Caco-2 (cell line): Measurements from ENCODE around the gene HS3ST4. TPM values are rescaled to one million over a fixed set of nuclear protein-coding genes. Genes with fewer than 3 reads are reported as not detected.

Experiments
- BruUV-seq: library from RNA; stranded (reverse); fragments of 400-500 nt; replicated peaks from 2 replicates; lab custom pipeline; 2021; lab: Mats Ljungman, UMichigan
- CTCF ChIA-PET: fragments of 300-600 bp; sonication (Branson Sonifier 250); formaldehyde crosslinking; loops from one replicate; lab custom pipeline; 2022; ENCODE audit warnings: antibody characterized with exemption; lab: Charles Lee
- POLR2A ChIA-PET: fragments of 300-600 bp; sonication (Branson Sonifier 250); formaldehyde crosslinking; loops from one replicate; lab custom pipeline; 2022; ENCODE audit warnings: antibody characterized with exemption; lab: Charles Lee
- DNase-seq, 2 experiments: peaks; one replicate each; pipeline versions ENCODE4 v3.0.0 to v3.0.0-alpha.2; 2020 to 2022
- H3K27me3 ChIP-seq: replicated peaks from 2 replicates; pipeline ENCODE4 v1.6.0; 2011; ENCODE audit warnings: low read length; ENCODE audit not compliant: control insufficient read depth, insufficient read depth
- H3K36me3 ChIP-seq: 2 replicates; pipeline ENCODE4 v1.5.1; 2011; ENCODE audit warnings: low read length; ENCODE audit not compliant: control insufficient read depth, insufficient read depth
- H3K4me1 ChIP-seq: fragments of 250-450 bp; sonication (Bioruptor Pico); 2 replicates; pipeline ENCODE4 v1.5.1; 2020; ENCODE audit warnings: mild to moderate bottlenecking
- H3K4me3 ChIP-seq: 2 replicates; pipeline ENCODE4 v1.5.1; 2011; ENCODE audit warnings: low read depth, mild to moderate bottlenecking, control low read depth, low read length
- H3K9me3 ChIP-seq: fragments of 250-450 bp; sonication (Bioruptor Pico); 2 replicates; pipeline ENCODE4 v1.5.1; 2020; ENCODE audit warnings: mild to moderate bottlenecking, moderate library complexity
- H3K27ac Mint-ChIP-seq: one replicate; pipeline ENCODE4 v1.8.0; 2022; ENCODE audit warnings: mixed read lengths; ENCODE audit not compliant: unreplicated experiment
- H3K27me3 Mint-ChIP-seq: one replicate; pipeline ENCODE4 v1.8.0; 2022; ENCODE audit warnings: mixed read lengths; ENCODE audit not compliant: insufficient read depth, unreplicated experiment
- H3K36me3 Mint-ChIP-seq: one replicate; pipeline ENCODE4 v1.8.0; 2022; ENCODE audit warnings: mild to moderate bottlenecking, mixed read lengths; ENCODE audit not compliant: insufficient read depth, unreplicated experiment
- H3K4me1 Mint-ChIP-seq: one replicate; pipeline ENCODE4 v1.8.0; 2022; ENCODE audit warnings: low read depth, mixed read lengths; ENCODE audit not compliant: unreplicated experiment
- H3K4me3 Mint-ChIP-seq: one replicate; pipeline ENCODE4 v1.8.0; 2022; ENCODE audit warnings: mild to moderate bottlenecking, moderate library complexity, mixed read lengths; ENCODE audit not compliant: unreplicated experiment
- H3K9me3 Mint-ChIP-seq: one replicate; pipeline ENCODE4 v1.8.0; 2022; ENCODE audit warnings: mixed read lengths; ENCODE audit not compliant: unreplicated experiment
- CTCF ChIP-seq, 2 experiments: fragments of 200-600 bp in 1 of 2; IDR thresholded peaks; 1 replicate in 1 of 2; 2 replicates in 1 of 2; pipeline versions ENCODE4 v1.5.1 to v1.8.0; 2011 to 2022; ENCODE audit warnings: antibody characterized with exemption in 1 of 2, control low read depth in 1 of 2, inconsistent platforms in 1 of 2, low read depth in 1 of 2, low read length in 1 of 2, mild to moderate bottlenecking in 1 of 2, moderate library complexity in 1 of 2; ENCODE audit not compliant: insufficient read depth in 1 of 2, severe bottlenecking in 1 of 2, unreplicated experiment in 1 of 2
- intact Hi-C: fragments of 100-400 bp; cut with micrococcal nuclease; formaldehyde crosslinking; loops from one replicate; pipeline ENCODE4 v1.10.0; 2022; ENCODE audit not compliant: unreplicated experiment
- total RNA-seq: library from RNA; stranded (reverse); gene quantifications from 2 replicates; pipeline ENCODE4 v1.2.3, GENCODE V29; 2022

The HS3ST4 gene
- total RNA-seq, 1 experiment from 2014 or later, result 0.11 TPM

- POLR2A ChIA-PET, result no interaction called here
- no peak for DNase-seq
- CTCF ChIA-PET, result interaction anchor here (1.0 kb wide), 1 partner anchor 431 kb away, joined by 5 read pairs; no protein-coding TSS in a partner anchor
- no peak overlapping the region for H3K4me3 Mint-ChIP-seq
- no TSS peak for BruUV-seq
- H3K4me3 ChIP-seq, result no peak overlapping the region
- H3K36me3 Mint-ChIP-seq, result no peaks in the 10 kb centered on the region
- H3K4me1 ChIP-seq, result no peaks in the 10 kb centered on the region
- H3K27me3 ChIP-seq, result no peaks in the 10 kb centered on the region
- H3K36me3 ChIP-seq, result no peaks in the 10 kb centered on the region
- H3K4me1 Mint-ChIP-seq, result no peaks in the 10 kb centered on the region
- TF ChIP-seq CTCF (IDR thresholded peaks at IDR 0.05; ENCODE audit: insufficient read depth in 1 of 2, low read depth in 1 of 2, low read length in 1 of 2, severe bottlenecking in 1 of 2, unreplicated experiment in 1 of 2), result no peak
- no peak overlapping the region for H3K27ac Mint-ChIP-seq
- no peaks in the 10 kb centered on the region for H3K9me3 ChIP-seq
- intact Hi-C loops, result no loop called here
- H3K27me3 Mint-ChIP-seq, result peaks cover 3% of the 10 kb centered on the region
- no peaks in the 10 kb centered on the region for H3K9me3 Mint-ChIP-seq
These were observed 15.8 kb downstream of the HS3ST4 start for GRCh38 chr16:25707553-25707952.

GRCh38 chr16:25707982-25708583 is 16.3 kb downstream of the HS3ST4 start:
- no peaks in the 10 kb centered on the region for H3K4me1 Mint-ChIP-seq
- intact Hi-C loops, result loop anchor here (1.0 kb wide), 1 partner anchor 432 kb away; no protein-coding TSS in a partner anchor
- H3K9me3 Mint-ChIP-seq, result no peaks in the 10 kb centered on the region
- Histone ChIP-seq H3K9me3 (no peaks in the 10 kb centered on the region), H3K27me3 (no peaks in the 10 kb centered on the region), H3K4me1 (no peaks in the 10 kb centered on the region), H3K36me3 (no peaks in the 10 kb centered on the region), H3K4me3 (no peak overlapping the region)
- peaks cover 3% of the 10 kb centered on the region for H3K27me3 Mint-ChIP-seq
- peak in 1 of 2 experiments; percentile 32 for DNase-seq
- no peak overlapping the region for H3K4me3 Mint-ChIP-seq
- CTCF ChIA-PET, result interaction anchor here (1.0 kb wide), 1 partner anchor 431 kb away, joined by 5 read pairs; no protein-coding TSS in a partner anchor
- TF ChIP-seq CTCF (IDR thresholded peaks at IDR 0.05; ENCODE audit: insufficient read depth in 1 of 2, low read depth in 1 of 2, low read length in 1 of 2, severe bottlenecking in 1 of 2, unreplicated experiment in 1 of 2), result peak in 1 of 2 experiments; percentile 38
- H3K36me3 Mint-ChIP-seq, result no peaks in the 10 kb centered on the region
- POLR2A ChIA-PET, result no interaction called here
- no TSS peak for BruUV-seq
- H3K27ac Mint-ChIP-seq, result no peak overlapping the region

GRCh38 chr16:25709213-25709612 is 17.5 kb downstream of the HS3ST4 start:
- no TSS peak for BruUV-seq
- H3K4me3 Mint-ChIP-seq, result no peak overlapping the region
- H3K4me1 Mint-ChIP-seq, result no peaks in the 10 kb centered on the region
- no peak overlapping the region for H3K4me3 ChIP-seq
- no peaks in the 10 kb centered on the region for H3K36me3 Mint-ChIP-seq
- peaks cover 3% of the 10 kb centered on the region for H3K27me3 Mint-ChIP-seq
- no peak for TF ChIP-seq CTCF (IDR thresholded peaks at IDR 0.05; ENCODE audit: insufficient read depth in 1 of 2, low read depth in 1 of 2, low read length in 1 of 2, severe bottlenecking in 1 of 2, unreplicated experiment in 1 of 2)
- H3K4me1 ChIP-seq, result no peaks in the 10 kb centered on the region
- intact Hi-C loops, result no loop called here
- no peaks in the 10 kb centered on the region for H3K27me3 ChIP-seq
- CTCF ChIA-PET, result no interaction called here
- no peaks in the 10 kb centered on the region for H3K36me3 ChIP-seq
- no peak overlapping the region for H3K27ac Mint-ChIP-seq
- no peaks in the 10 kb centered on the region for H3K9me3 ChIP-seq
- POLR2A ChIA-PET, result no interaction called here
- no peaks in the 10 kb centered on the region for H3K9me3 Mint-ChIP-seq
- DNase-seq, result no peak
